IMR-90 (cell line): ENCODE data around the gene CASZ1. TPM values are rescaled to one million over a fixed set of nuclear protein-coding genes. Genes with fewer than 3 reads are reported as not detected.

Experiments used
- ATAC-seq: fragments of 200-7000 bp; cut with Tn5 transposase; 2 replicates; pipeline ENCODE4 v1.9.1; 2020; ENCODE audit warnings: low read depth, mild to moderate bottlenecking, moderate library complexity
- BruUV-seq: library from RNA; stranded (reverse); fragments of 400-500 nt; replicated peaks from 2 replicates; lab custom pipeline; 2021; lab: Mats Ljungman, UMichigan
- CTCF ChIA-PET: fragments of 300-600 bp; formaldehyde crosslinking; extraction: SDS; loops from one replicate; lab custom pipeline; 2021; ENCODE audit warnings: antibody characterized with exemption; lab: Yijun Ruan, JAX
- POLR2A ChIA-PET: fragments of 300-600 bp; sonication (Branson Sonifier 250); formaldehyde crosslinking; loops from one replicate; lab custom pipeline; 2022; ENCODE audit warnings: antibody characterized with exemption; ENCODE audit not compliant: unreplicated experiment; lab: Charles Lee
- DNase-seq: peaks from one replicate; pipeline ENCODE4 v3.0.0; 2013
- H2AFZ ChIP-seq: replicated peaks from 2 replicates; pipeline ENCODE3; 2013; ENCODE audit warnings: low read length, mild to moderate bottlenecking; ENCODE audit not compliant: poor library complexity
- H2AK5ac ChIP-seq: 2 replicates; pipeline ENCODE4 v1.6.1; 2013; ENCODE audit warnings: low read depth, low read length, inconsistent platforms
- H2AK9ac ChIP-seq: replicated peaks from 2 replicates; pipeline ENCODE3; 2013; ENCODE audit warnings: mild to moderate bottlenecking, low read depth, low read length, moderate library complexity; ENCODE audit not compliant: poor library complexity
- H2BK120ac ChIP-seq: 2 replicates; pipeline ENCODE4 v1.6.1; 2013; ENCODE audit warnings: low read depth, low read length, inconsistent platforms
- H2BK15ac ChIP-seq: 3 replicates; pipeline ENCODE4 v1.6.1; 2013; ENCODE audit warnings: low read depth, low read length, inconsistent platforms
- H2BK20ac ChIP-seq: 2 replicates; pipeline ENCODE4 v1.6.1; 2013; ENCODE audit warnings: low read depth, mild to moderate bottlenecking, inconsistent platforms, low read length, moderate library complexity
- H2BK5ac ChIP-seq: 2 replicates; pipeline ENCODE4 v1.6.1; 2013; ENCODE audit warnings: mild to moderate bottlenecking, low read depth, low read length, inconsistent platforms; ENCODE audit not compliant: poor library complexity, severe bottlenecking
- H3K14ac ChIP-seq: replicated peaks from 2 replicates; pipeline ENCODE4 v1.6.1; 2013; ENCODE audit warnings: low read depth, low read length, inconsistent platforms
- H3K18ac ChIP-seq: 2 replicates; pipeline ENCODE4 v1.6.1; 2013; ENCODE audit warnings: low read depth, low read length, control low read depth
- H3K23ac ChIP-seq: 2 replicates; pipeline ENCODE4 v1.6.1; 2013; ENCODE audit warnings: low read depth, low read length, inconsistent platforms
- H3K27ac ChIP-seq: 2 replicates; pipeline ENCODE4 v1.5.1; 2013; ENCODE audit warnings: mild to moderate bottlenecking, control low read depth, low read length; ENCODE audit not compliant: insufficient read depth
- H3K27me3 ChIP-seq: 2 replicates; pipeline ENCODE4 v1.6.1; 2013; ENCODE audit warnings: low read length; ENCODE audit not compliant: control insufficient read depth, insufficient read depth
- H3K36me3 ChIP-seq: 2 replicates; pipeline ENCODE4 v1.6.1; 2013; ENCODE audit warnings: low read length, mixed read lengths; ENCODE audit not compliant: control insufficient read depth, insufficient read depth
- H3K4ac ChIP-seq: 2 replicates; pipeline ENCODE4 v1.6.1; 2013; ENCODE audit warnings: low read depth, low read length, inconsistent platforms
- H3K4me1 ChIP-seq: 2 replicates; pipeline ENCODE4 v1.6.1; 2013; ENCODE audit warnings: low read length, mixed read lengths; ENCODE audit not compliant: control insufficient read depth, insufficient read depth
- H3K4me2 ChIP-seq: 2 replicates; pipeline ENCODE4 v1.6.1; 2013; ENCODE audit warnings: low read depth, mild to moderate bottlenecking, control low read depth, low read length, moderate library complexity
- H3K4me3 ChIP-seq: 2 replicates; pipeline ENCODE4 v1.5.1; 2013; ENCODE audit warnings: low read depth, mild to moderate bottlenecking, control low read depth, low read length, moderate library complexity; ENCODE audit not compliant: insufficient read depth
- H3K56ac ChIP-seq: 2 replicates; pipeline ENCODE4 v1.6.1; 2013; ENCODE audit warnings: low read length, inconsistent platforms; ENCODE audit not compliant: insufficient read depth; ENCODE audit errors: extremely low read depth
- H3K79me1 ChIP-seq, 2 experiments: 2 replicates each; pipeline ENCODE4 v1.6.1; 2013; ENCODE audit warnings: low read length in 2 of 2, inconsistent platforms in 1 of 2, low read depth in 1 of 2
- H3K9ac ChIP-seq: 2 replicates; pipeline ENCODE4 v1.6.1; 2013; ENCODE audit warnings: low read depth, low read length, control low read depth
- H3K9me1 ChIP-seq: 2 replicates; pipeline ENCODE4 v1.6.1; 2013; ENCODE audit warnings: low read length, inconsistent platforms; ENCODE audit not compliant: insufficient read depth
- H3K9me3 ChIP-seq: 2 replicates; pipeline ENCODE4 v1.6.1; 2013; ENCODE audit warnings: low read length; ENCODE audit not compliant: control insufficient read depth, insufficient read depth
- H4K20me1 ChIP-seq: 2 replicates; pipeline ENCODE4 v1.6.1; 2013; ENCODE audit warnings: low read length, inconsistent platforms; ENCODE audit not compliant: insufficient read depth
- H4K5ac ChIP-seq: 2 replicates; pipeline ENCODE4 v1.6.1; 2013; ENCODE audit warnings: mild to moderate bottlenecking, low read depth, low read length, control low read depth
- H4K8ac ChIP-seq, 2 experiments: 2 replicates each; pipeline ENCODE4 v1.6.1; 2013; ENCODE audit warnings: low read depth in 2 of 2, low read length in 2 of 2, control low read depth in 1 of 2, inconsistent platforms in 1 of 2
- H4K91ac ChIP-seq: 2 replicates; pipeline ENCODE4 v1.6.1; 2013; ENCODE audit warnings: low read depth, low read length, inconsistent platforms; ENCODE audit not compliant: insufficient read depth
- BHLHE40 ChIP-seq: fragments of 150-350 bp; IDR thresholded peaks from 2 replicates; pipeline ENCODE4 v1.6.1; 2016; ENCODE audit warnings: mild to moderate bottlenecking, low read depth, low read length
- CEBPB ChIP-seq: IDR thresholded peaks from 2 replicates; pipeline ENCODE4 v1.6.1; 2012; ENCODE audit warnings: low read depth, low read length, improper control_type of control experiment
- FOS ChIP-seq: fragments of 150-350 bp; IDR thresholded peaks from 2 replicates; pipeline ENCODE4 v1.6.1; 2016; ENCODE audit warnings: low read depth, low read length
- MAZ ChIP-seq: IDR thresholded peaks from 2 replicates; pipeline ENCODE4 v1.6.1; 2012; ENCODE audit warnings: low read depth, mild to moderate bottlenecking, low read length, improper control_type of control experiment, moderate library complexity, borderline replicate concordance
- MXI1 ChIP-seq: IDR thresholded peaks from 2 replicates; pipeline ENCODE4 v1.6.1; 2012; ENCODE audit warnings: low read depth, mild to moderate bottlenecking, low read length, moderate library complexity, borderline replicate concordance
- NFE2L2 ChIP-seq: fragments of 150-350 bp; IDR thresholded peaks from 2 replicates; pipeline ENCODE4 v1.6.1; 2016; ENCODE audit warnings: low read depth, mild to moderate bottlenecking, low read length
- POLR2A ChIP-seq: IDR thresholded peaks from 2 replicates; pipeline ENCODE4 v1.6.1; 2012; ENCODE audit warnings: mild to moderate bottlenecking, low read depth, low read length
- RCOR1 ChIP-seq: IDR thresholded peaks from 2 replicates; pipeline ENCODE4 v1.6.1; 2012; ENCODE audit warnings: mild to moderate bottlenecking, low read length, improper control_type of control experiment; ENCODE audit not compliant: insufficient replicate concordance
- RFX5 ChIP-seq: IDR thresholded peaks from 2 replicates; pipeline ENCODE4 v1.8.0; 2012; ENCODE audit warnings: low read depth, mild to moderate bottlenecking, low read length, moderate library complexity
- WGBS, 2 experiments: methylation state at CpG; one replicate each; pipeline versions ENCODE4 v1.1.5 to v1.1.7; 2013; ENCODE audit warnings: missing lambda C conversion rate in 2 of 2; ENCODE audit not compliant: insufficient read length in 1 of 2; ENCODE audit errors: extremely low coverage in 2 of 2; 5-methylcytosine and 5-hydroxymethylcytosine counted together
- dilution Hi-C: fragments of 300-500 bp; cut with HindIII; formaldehyde crosslinking; loops from one replicate; pipeline ENCODE4 v1.14.3; 2018; ENCODE audit warnings: low sequenced_read_pairs; ENCODE audit not compliant: unreplicated experiment
- in situ Hi-C: fragments of 300-500 bp; cut with MboI; formaldehyde crosslinking; loops from 3 replicates; pipeline ENCODE4 v1.14.3; 2019; ENCODE audit warnings: low sequenced_read_pairs, inconsistent platforms, mixed read lengths
- intact Hi-C: fragments of 100-400 bp; cut with micrococcal nuclease; formaldehyde crosslinking; loops from 2 replicates; pipeline ENCODE4 v1.10.0; 2022
- polyA plus RNA-seq, 3 experiments: library from polyadenylated mRNA; depleted of rRNA; stranded (reverse); fragments of >200 nt; gene quantifications; 2 replicates each; pipeline ENCODE4 v1.2.3, GENCODE V29; 2012; ENCODE audit warnings: low replicate concordance in 1 of 3
- total RNA-seq: library from RNA; depleted of rRNA; stranded (reverse); fragments of >200 nt; gene quantifications from 2 replicates; pipeline ENCODE4 v1.2.3, GENCODE V29; 2012
- TF ChIP-seq, protein P1 (sequence below): fragments of 150-350 bp; IDR thresholded peaks from 2 replicates; pipeline ENCODE4 v1.6.1; 2017; ENCODE audit warnings: mild to moderate bottlenecking, antibody characterized with exemption, low read length, low read depth
- TF ChIP-seq, protein P2 (sequence below): conservative IDR thresholded peaks from 2 replicates; pipeline ENCODE4 v1.5.1; 2012; ENCODE audit warnings: mild to moderate bottlenecking, low read depth, low read length, improper control_type of control experiment

The CASZ1 gene
- total and polyA plus RNA-seq, 2 of the 4 experiments (the other 2 are of a cell fraction), result 0.18 to 0.24 TPM

DNA sequence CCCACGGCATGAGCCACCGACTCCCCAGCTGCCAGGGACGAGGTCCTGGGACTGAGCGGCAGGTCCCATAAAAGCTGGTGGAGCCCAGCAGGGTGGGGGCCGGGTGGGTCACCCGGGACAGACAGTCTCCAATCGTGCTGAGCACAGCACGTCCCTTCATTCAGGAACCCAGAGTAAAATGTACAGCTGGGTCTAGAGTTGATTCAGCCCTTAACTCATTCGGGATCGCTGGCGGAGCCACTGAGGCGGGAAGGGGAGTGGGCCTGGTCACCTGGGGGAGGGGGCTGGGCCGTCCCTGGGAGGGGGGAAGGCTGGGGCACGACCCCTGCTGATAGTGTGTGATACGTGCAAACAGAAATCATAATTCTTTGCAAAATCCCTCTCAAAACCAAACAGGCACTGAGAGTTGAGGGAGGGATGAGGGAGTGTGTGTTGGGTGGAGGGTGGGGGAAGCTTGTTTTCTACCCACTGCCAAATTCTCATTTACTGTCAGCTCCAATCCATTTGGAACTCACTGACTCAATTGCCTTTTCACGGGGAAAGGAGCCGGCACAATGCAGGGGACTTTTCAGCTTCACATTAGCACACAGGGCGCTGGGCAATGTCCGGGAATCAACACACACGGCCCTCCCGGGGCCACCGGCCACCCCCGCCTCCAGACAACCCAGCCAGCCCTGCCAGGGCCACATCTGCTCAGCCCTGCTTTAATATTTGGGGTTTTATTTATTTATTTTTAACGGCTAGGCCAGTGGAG, 13.8 kb downstream of the CASZ1 start:
- Histone ChIP-seq H2BK5ac (no peak overlapping the region), H3K4ac (no peak overlapping the region), H2BK15ac (no peak overlapping the region), H3K14ac (no peak overlapping the region), H3K18ac (no peak overlapping the region), H2BK20ac (no peak overlapping the region), H4K5ac (no peak overlapping the region), H2AK5ac (no peak overlapping the region), H3K56ac (no peak overlapping the region), H3K9me1 (no peaks in the 10 kb centered on the region), H2BK120ac (no peak overlapping the region), H3K79me1 (no peaks in the 10 kb centered on the region), H3K9ac (no peak overlapping the region), H3K9me3 (no peaks in the 10 kb centered on the region), H3K4me3 (no peak overlapping the region), H2AK9ac (no peak overlapping the region), H3K36me3 (no peaks in the 10 kb centered on the region), H3K27ac (no peak overlapping the region), H3K23ac (no peak overlapping the region), H2AFZ (no peak overlapping the region), H4K20me1 (no peaks in the 10 kb centered on the region), H3K27me3 (peaks cover 60% of the 10 kb centered on the region), H3K4me2 (no peak overlapping the region), H4K91ac (no peak overlapping the region), H4K8ac (no peak overlapping the region), H3K4me1 (no peaks in the 10 kb centered on the region)
- WGBS, 2 experiments, result 72% methylated on average over 4 of the region's 24 CpGs; no CpG with 5 or more reads in 1 of the 2 experiments
- DNase-seq, result no peak
- TF ChIP-seq RFX5, result no peak
- TF ChIP-seq NFE2L2, result no peak
- no peak for TF ChIP-seq RCOR1
- TF ChIP-seq MAZ, result no peak
- no peak for TF ChIP-seq CEBPB
- TF ChIP-seq MXI1, result no peak
- TF ChIP-seq, protein P1, sequence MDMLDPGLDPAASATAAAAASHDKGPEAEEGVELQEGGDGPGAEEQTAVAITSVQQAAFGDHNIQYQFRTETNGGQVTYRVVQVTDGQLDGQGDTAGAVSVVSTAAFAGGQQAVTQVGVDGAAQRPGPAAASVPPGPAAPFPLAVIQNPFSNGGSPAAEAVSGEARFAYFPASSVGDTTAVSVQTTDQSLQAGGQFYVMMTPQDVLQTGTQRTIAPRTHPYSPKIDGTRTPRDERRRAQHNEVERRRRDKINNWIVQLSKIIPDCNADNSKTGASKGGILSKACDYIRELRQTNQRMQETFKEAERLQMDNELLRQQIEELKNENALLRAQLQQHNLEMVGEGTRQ, result no peak
- no peak for TF ChIP-seq BHLHE40
- TF ChIP-seq, protein P2, sequence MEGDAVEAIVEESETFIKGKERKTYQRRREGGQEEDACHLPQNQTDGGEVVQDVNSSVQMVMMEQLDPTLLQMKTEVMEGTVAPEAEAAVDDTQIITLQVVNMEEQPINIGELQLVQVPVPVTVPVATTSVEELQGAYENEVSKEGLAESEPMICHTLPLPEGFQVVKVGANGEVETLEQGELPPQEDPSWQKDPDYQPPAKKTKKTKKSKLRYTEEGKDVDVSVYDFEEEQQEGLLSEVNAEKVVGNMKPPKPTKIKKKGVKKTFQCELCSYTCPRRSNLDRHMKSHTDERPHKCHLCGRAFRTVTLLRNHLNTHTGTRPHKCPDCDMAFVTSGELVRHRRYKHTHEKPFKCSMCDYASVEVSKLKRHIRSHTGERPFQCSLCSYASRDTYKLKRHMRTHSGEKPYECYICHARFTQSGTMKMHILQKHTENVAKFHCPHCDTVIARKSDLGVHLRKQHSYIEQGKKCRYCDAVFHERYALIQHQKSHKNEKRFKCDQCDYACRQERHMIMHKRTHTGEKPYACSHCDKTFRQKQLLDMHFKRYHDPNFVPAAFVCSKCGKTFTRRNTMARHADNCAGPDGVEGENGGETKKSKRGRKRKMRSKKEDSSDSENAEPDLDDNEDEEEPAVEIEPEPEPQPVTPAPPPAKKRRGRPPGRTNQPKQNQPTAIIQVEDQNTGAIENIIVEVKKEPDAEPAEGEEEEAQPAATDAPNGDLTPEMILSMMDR, result no peak
- no peak for TF ChIP-seq FOS
- no peak for TF ChIP-seq POLR2A
- ChIA-PET POLR2A (no interaction called here), CTCF (no interaction called here)
- no TSS peak for BruUV-seq
- dilution Hi-C loops (no loop called here), intact Hi-C loops (no loop called here), in situ Hi-C loops (no loop called here)
- no peak for ATAC-seq
